Epithelial cell of umbilical artery (primary cell): ENCODE measurements around the gene EXOSC3. TPM values are rescaled to one million over a fixed set of nuclear protein-coding genes. Genes with fewer than 3 reads are reported as not detected.

Source experiments
- total RNA-seq: library from RNA; depleted of rRNA; stranded (reverse); fragments of >200 nt; gene quantifications from 2 replicates; pipeline ENCODE4 v1.2.3, GENCODE V29; 2014

The EXOSC3 gene
- 40.3 and 68.7 TPM in 2 replicates for total RNA-seq

GRCh38 chr9:37784616-37785483 is at the start of gene EXOSC3:
Gene EXOSC3, minus strand, starts transcription at chr9:37785064. Its CDS starts 20 bp downstream, at chr9:37785044.

GRCh38 chr9:37800631-37801286 is 15.9 kb upstream of the EXOSC3 start, which contains the start of gene DCAF10:
Gene DCAF10, plus strand, starts transcription at chr9:37800797. Its CDS starts 70 bp downstream, at chr9:37800867.

GRCh38 chr9:37753489-37754190 is 31.2 kb downstream of the EXOSC3 start, which contains the start of gene TRMT10B:
Gene TRMT10B, plus strand, starts transcription at chr9:37753805. Its CDS starts 8,127 bp downstream, at chr9:37761932.

Other genes starting within 250 kb of the EXOSC3 start
- 6.5 and 7.8 TPM in 2 replicates for gene FBXO10, start 208.7 kb downstream of the EXOSC3 start, total RNA-seq
- gene TOMM5, start 192.5 kb downstream of the EXOSC3 start, total RNA-seq = 232 and 241 TPM in 2 replicates
- not detected in 2 replicates for gene FRMPD1, start 134.1 kb downstream of the EXOSC3 start, total RNA-seq
- 2.7 and 2.9 TPM in 2 replicates for gene TRMT10B, start 31.3 kb downstream of the EXOSC3 start, total RNA-seq
- gene DCAF10, start 15.7 kb upstream of the EXOSC3 start, total RNA-seq = 12.0 and 20.1 TPM in 2 replicates
- 72.1 and 74.6 TPM in 2 replicates for gene SLC25A51, start 119.1 kb upstream of the EXOSC3 start, total RNA-seq